Esophagus muscularis mucosa (tissue), 3 donors: ENCODE data around the gene ZDHHC20.

Experiments used
- POLR2AphosphoS5 ChIP-seq, 2 donors: sonication (generic); formaldehyde crosslinking; IDR thresholded peaks; one replicate each; pipeline ENCODE4 v1.6.1; 2017; ENCODE audit warnings: antibody characterized with exemption in 2 of 2
- TF ChIP-seq, protein P1 (sequence below), 3 experiments: fragments of 200-600 bp in 2 of 3; fragments of 450-650 bp in 1 of 3; sonication (generic) in 2 of 3; IDR thresholded peaks; one replicate each; pipeline ENCODE4 v1.5.1; 2017 to 2019; ENCODE audit warnings: antibody characterized with exemption in 3 of 3, mild to moderate bottlenecking in 2 of 3, moderate library complexity in 1 of 3

DNA sequence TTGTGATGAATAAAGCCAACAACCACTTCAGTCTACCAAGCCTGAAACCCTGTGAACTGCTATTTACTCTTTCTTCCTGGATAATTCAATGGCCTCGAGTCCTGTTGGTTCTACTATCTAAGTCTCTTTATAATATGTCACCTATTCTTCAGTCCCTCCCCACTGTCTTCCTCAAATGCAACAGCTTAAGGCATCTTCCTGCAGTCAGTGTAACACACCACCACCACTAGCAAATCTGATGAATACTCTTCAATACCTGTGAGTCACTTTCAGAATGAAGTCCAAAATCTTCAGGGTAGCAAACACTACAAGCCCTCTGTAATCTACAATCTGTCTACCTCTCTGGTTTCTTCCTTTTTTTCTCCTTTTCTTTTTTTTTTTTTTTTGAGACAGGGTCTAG, 32.9 kb downstream of the ZDHHC20 start:
- TF ChIP-seq, protein P1, sequence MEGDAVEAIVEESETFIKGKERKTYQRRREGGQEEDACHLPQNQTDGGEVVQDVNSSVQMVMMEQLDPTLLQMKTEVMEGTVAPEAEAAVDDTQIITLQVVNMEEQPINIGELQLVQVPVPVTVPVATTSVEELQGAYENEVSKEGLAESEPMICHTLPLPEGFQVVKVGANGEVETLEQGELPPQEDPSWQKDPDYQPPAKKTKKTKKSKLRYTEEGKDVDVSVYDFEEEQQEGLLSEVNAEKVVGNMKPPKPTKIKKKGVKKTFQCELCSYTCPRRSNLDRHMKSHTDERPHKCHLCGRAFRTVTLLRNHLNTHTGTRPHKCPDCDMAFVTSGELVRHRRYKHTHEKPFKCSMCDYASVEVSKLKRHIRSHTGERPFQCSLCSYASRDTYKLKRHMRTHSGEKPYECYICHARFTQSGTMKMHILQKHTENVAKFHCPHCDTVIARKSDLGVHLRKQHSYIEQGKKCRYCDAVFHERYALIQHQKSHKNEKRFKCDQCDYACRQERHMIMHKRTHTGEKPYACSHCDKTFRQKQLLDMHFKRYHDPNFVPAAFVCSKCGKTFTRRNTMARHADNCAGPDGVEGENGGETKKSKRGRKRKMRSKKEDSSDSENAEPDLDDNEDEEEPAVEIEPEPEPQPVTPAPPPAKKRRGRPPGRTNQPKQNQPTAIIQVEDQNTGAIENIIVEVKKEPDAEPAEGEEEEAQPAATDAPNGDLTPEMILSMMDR (IDR thresholded peaks at IDR 0.05) = no peak
- no peak for TF ChIP-seq POLR2AphosphoS5 (IDR thresholded peaks at IDR 0.05)
